ENCODE results near the gene TMTC4.

DNA sequence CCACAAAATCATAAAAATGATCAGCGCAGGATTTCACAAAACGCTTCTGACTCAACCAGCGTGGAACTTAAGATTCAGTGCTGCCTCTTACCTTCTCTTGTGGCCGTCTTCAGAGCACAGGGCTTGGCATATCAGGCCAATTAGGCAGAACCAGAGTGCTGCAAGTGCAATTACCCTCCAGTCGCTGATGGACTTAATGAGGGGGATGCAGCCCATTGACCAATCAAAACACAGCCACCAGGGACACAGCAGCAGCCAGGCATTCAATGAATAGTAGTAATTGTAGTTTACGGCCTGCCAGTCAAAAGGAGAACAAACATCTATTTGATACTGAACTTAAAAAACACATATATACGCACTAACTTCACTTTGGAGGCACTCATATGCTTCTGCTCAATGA lies 38.2 kb downstream of the TMTC4 start:
- TF ChIP-seq, protein P1, sequence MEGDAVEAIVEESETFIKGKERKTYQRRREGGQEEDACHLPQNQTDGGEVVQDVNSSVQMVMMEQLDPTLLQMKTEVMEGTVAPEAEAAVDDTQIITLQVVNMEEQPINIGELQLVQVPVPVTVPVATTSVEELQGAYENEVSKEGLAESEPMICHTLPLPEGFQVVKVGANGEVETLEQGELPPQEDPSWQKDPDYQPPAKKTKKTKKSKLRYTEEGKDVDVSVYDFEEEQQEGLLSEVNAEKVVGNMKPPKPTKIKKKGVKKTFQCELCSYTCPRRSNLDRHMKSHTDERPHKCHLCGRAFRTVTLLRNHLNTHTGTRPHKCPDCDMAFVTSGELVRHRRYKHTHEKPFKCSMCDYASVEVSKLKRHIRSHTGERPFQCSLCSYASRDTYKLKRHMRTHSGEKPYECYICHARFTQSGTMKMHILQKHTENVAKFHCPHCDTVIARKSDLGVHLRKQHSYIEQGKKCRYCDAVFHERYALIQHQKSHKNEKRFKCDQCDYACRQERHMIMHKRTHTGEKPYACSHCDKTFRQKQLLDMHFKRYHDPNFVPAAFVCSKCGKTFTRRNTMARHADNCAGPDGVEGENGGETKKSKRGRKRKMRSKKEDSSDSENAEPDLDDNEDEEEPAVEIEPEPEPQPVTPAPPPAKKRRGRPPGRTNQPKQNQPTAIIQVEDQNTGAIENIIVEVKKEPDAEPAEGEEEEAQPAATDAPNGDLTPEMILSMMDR (IDR thresholded peaks at IDR 0.05; ENCODE audit: low read depth, low read length, poor library complexity, severe bottlenecking) = no peak
- no peak for TF ChIP-seq EZH2phosphoT487 (IDR thresholded peaks at IDR 0.05; ENCODE audit: borderline replicate concordance, low read length)

Measured in DOHH2 (cell line).